Keratinocyte (primary cell): ENCODE data around the gene DCHS2. TPM values are rescaled to one million over a fixed set of nuclear protein-coding genes. Genes with fewer than 3 reads are reported as not detected.

Experiments used
- DNase-seq: peaks from one replicate; pipeline ENCODE4 v3.0.0-alpha.2; 2011; ENCODE audit warnings: low read depth, missing footprints, low spot score
- FAIRE-seq: peaks from 2 replicates; lab custom pipeline; 2011; peaks lifted over from hg19 to GRCh38; lab: Jason Lieb, UNC
- H2AFZ ChIP-seq: 2 replicates; pipeline ENCODE4 v1.6.0; 2012; ENCODE audit warnings: low read length, control low read depth, inconsistent platforms; ENCODE audit not compliant: control insufficient read depth
- H3K27ac ChIP-seq: 2 replicates; pipeline ENCODE4 v1.5.1; 2011; ENCODE audit warnings: low read length; ENCODE audit not compliant: control insufficient read depth, insufficient read depth
- H3K27me3 ChIP-seq: 3 replicates; pipeline ENCODE4 v1.6.0; 2011; ENCODE audit warnings: low read length; ENCODE audit not compliant: control insufficient read depth, insufficient read depth; ENCODE audit errors: extremely low read depth
- H3K36me3 ChIP-seq, 2 experiments: 2 replicates in 1 of 2; 3 replicates in 1 of 2; pipeline ENCODE4 v1.5.1; 2011; ENCODE audit warnings: low read length in 2 of 2, mild to moderate bottlenecking in 1 of 2; ENCODE audit not compliant: control insufficient read depth in 2 of 2, insufficient read depth in 2 of 2; ENCODE audit errors: extremely low read depth in 1 of 2
- H3K4me1 ChIP-seq: 3 replicates; pipeline ENCODE4 v1.5.1; 2011; ENCODE audit warnings: low read length; ENCODE audit not compliant: control insufficient read depth, insufficient read depth; ENCODE audit errors: extremely low read depth
- H3K4me2 ChIP-seq: 3 replicates; pipeline ENCODE4 v1.6.0; 2011; ENCODE audit warnings: low read depth, low read length; ENCODE audit not compliant: control insufficient read depth, insufficient read depth; ENCODE audit errors: extremely low read depth
- H3K4me3 ChIP-seq, 3 experiments: fragments of 200-600 bp in 1 of 3; sonication (generic) in 1 of 3; 2 replicates in 2 of 3; 3 replicates in 1 of 3; pipeline ENCODE4 v1.5.1; 2011 to 2016; ENCODE audit warnings: low read length in 3 of 3, mild to moderate bottlenecking in 3 of 3, control low read depth in 2 of 3, inconsistent platforms in 1 of 3, low read depth in 1 of 3, mixed read lengths in 1 of 3, mixed run types in 1 of 3, moderate library complexity in 1 of 3; ENCODE audit not compliant: control insufficient read depth in 2 of 3, insufficient read depth in 2 of 3; ENCODE audit errors: extremely low read depth in 1 of 3
- H3K79me2 ChIP-seq: 2 replicates; pipeline ENCODE4 v1.6.0; 2012; ENCODE audit warnings: low read length; ENCODE audit not compliant: control insufficient read depth, insufficient read depth
- H3K9ac ChIP-seq: 3 replicates; pipeline ENCODE4 v1.6.0; 2011; ENCODE audit warnings: low read length; ENCODE audit not compliant: control insufficient read depth, insufficient read depth; ENCODE audit errors: extremely low read depth
- H3K9me1 ChIP-seq: 3 replicates; pipeline ENCODE4 v1.6.0; 2011; ENCODE audit warnings: low read length; ENCODE audit not compliant: control insufficient read depth, insufficient read depth; ENCODE audit errors: extremely low read depth
- H3K9me3 ChIP-seq: 2 replicates; pipeline ENCODE4 v1.5.1; 2012; ENCODE audit warnings: low read depth, low read length; ENCODE audit not compliant: control insufficient read depth
- H4K20me1 ChIP-seq: 3 replicates; pipeline ENCODE4 v1.6.0; 2011; ENCODE audit warnings: low read length; ENCODE audit not compliant: control insufficient read depth, insufficient read depth; ENCODE audit errors: extremely low read depth
- EZH2 ChIP-seq: IDR thresholded peaks from one replicate; pipeline ENCODE4 v1.6.1; 2012; ENCODE audit warnings: inconsistent platforms, mild to moderate bottlenecking, low read length, moderate library complexity
- dilution Hi-C: fragments of 300-500 bp; cut with MboI; formaldehyde crosslinking; loops from one replicate; pipeline ENCODE4 v1.7.0; 2020; ENCODE audit warnings: low sequenced_read_pairs; ENCODE audit not compliant: extremely low pct_ligation_motif_present
- polyA plus RNA-seq, 5 experiments: library from polyadenylated mRNA; depleted of rRNA in 3 of 5; stranded (reverse) in 3 of 5; stranded (forward) in 1 of 5; unstranded in 1 of 5; fragments of >200 nt; gene quantifications; 1 replicate in 1 of 5; 2 replicates in 3 of 5; 3 replicates in 1 of 5; pipeline versions ENCODE4 v1.2.1 to v1.2.3, GENCODE V29; 2011 to 2012; ENCODE audit warnings: missing spikeins in 2 of 5, low read depth in 1 of 5, low replicate concordance in 1 of 5
- TF ChIP-seq, protein P1 (sequence below), 3 experiments: IDR thresholded peaks in 1 of 3; conservative IDR thresholded peaks in 1 of 3; optimal IDR thresholded peaks in 1 of 3; 2 replicates in 2 of 3; 3 replicates in 1 of 3; pipeline versions ENCODE3 to v1.5.1; 2011; ENCODE audit warnings: low read length in 3 of 3, mild to moderate bottlenecking in 3 of 3, moderate library complexity in 2 of 3, control low read depth in 1 of 3, inconsistent platforms in 1 of 3; ENCODE audit not compliant: insufficient read depth in 2 of 3; ENCODE audit errors: extremely low read depth in 1 of 3

DCHS2 gene
- polyA plus RNA-seq, 1 donor (not counting 4 experiments of a cell fraction or from before 2014, with no cell fraction given): 0.01 TPM

DNA sequence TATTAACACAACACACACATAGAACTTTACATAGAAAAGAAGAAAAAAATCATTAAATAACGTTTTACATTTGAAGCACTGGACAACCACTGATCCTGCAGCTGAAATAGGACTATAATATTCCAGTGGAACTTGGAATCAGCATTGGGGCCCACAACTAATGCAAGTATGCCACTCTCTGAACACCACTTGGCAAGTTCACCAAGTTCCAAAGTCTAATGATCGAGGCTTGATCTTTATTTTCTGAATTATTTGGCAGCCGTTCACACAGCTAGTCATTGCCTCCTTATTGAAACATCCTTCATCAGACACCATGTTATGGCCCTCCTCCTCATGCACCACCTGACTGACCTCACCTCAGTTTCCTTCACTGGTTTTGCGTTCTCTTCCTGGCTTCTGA is 107.6 kb downstream of the DCHS2 start:
- no peak overlapping the region for H3K27ac ChIP-seq
- TF ChIP-seq EZH2: no peak
- TF ChIP-seq, protein P1, sequence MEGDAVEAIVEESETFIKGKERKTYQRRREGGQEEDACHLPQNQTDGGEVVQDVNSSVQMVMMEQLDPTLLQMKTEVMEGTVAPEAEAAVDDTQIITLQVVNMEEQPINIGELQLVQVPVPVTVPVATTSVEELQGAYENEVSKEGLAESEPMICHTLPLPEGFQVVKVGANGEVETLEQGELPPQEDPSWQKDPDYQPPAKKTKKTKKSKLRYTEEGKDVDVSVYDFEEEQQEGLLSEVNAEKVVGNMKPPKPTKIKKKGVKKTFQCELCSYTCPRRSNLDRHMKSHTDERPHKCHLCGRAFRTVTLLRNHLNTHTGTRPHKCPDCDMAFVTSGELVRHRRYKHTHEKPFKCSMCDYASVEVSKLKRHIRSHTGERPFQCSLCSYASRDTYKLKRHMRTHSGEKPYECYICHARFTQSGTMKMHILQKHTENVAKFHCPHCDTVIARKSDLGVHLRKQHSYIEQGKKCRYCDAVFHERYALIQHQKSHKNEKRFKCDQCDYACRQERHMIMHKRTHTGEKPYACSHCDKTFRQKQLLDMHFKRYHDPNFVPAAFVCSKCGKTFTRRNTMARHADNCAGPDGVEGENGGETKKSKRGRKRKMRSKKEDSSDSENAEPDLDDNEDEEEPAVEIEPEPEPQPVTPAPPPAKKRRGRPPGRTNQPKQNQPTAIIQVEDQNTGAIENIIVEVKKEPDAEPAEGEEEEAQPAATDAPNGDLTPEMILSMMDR (optimal IDR thresholded peaks at IDR 0.05 in 1 of 3, IDR thresholded peaks at IDR 0.05 in 1 of 3, conservative IDR thresholded peaks at IDR 0.05 in 1 of 3; ENCODE audit: extremely low read depth in 1 of 3, insufficient read depth in 2 of 3, low read length in 3 of 3): no peak
- DNase-seq (no peak), FAIRE-seq (no peak)
- H3K9me3 ChIP-seq: no peaks in the 10 kb centered on the region
- H3K36me3 ChIP-seq: no peaks in the 10 kb centered on the region
- no peaks in the 10 kb centered on the region for H3K27me3 ChIP-seq
- no peak overlapping the region for H3K4me3 ChIP-seq
- no peak overlapping the region for H2AFZ ChIP-seq
- H3K79me2 ChIP-seq: no peaks in the 10 kb centered on the region
- H3K4me1 ChIP-seq: no peaks in the 10 kb centered on the region
- no peaks in the 10 kb centered on the region for H3K9me1 ChIP-seq
- dilution Hi-C loops: no loop called here
- H3K9ac ChIP-seq: no peak overlapping the region
- no peak overlapping the region for H3K4me2 ChIP-seq
- no peaks in the 10 kb centered on the region for H4K20me1 ChIP-seq

DNA sequence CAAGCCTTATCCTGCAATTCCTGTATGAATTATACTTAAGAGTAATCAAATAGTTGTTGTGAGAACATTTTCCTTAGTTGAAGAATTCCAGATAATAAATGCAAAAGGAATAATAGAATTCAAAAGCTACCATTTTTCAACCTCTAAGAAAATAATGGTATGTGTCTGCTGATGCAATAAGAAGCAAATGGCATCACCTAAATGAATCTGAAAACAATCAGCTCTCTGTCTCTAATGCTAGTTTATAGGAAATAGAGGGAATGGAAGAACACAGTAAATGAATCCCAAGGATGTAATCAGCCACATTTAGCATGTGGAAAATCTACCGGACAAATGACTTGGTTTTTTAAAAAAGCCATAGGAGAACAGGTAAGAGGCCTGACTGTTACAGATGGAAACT is 115.1 kb downstream of the DCHS2 start:
- Histone ChIP-seq H3K9ac (no peak overlapping the region), H3K27me3 (no peaks in the 10 kb centered on the region), H3K4me1 (no peaks in the 10 kb centered on the region), H3K4me3 (no peak overlapping the region), H3K36me3 (no peaks in the 10 kb centered on the region), H3K9me1 (no peaks in the 10 kb centered on the region), H3K9me3 (no peaks in the 10 kb centered on the region), H3K79me2 (no peaks in the 10 kb centered on the region), H2AFZ (no peak overlapping the region), H3K27ac (no peak overlapping the region), H3K4me2 (no peak overlapping the region), H4K20me1 (no peaks in the 10 kb centered on the region)
- dilution Hi-C loops: no loop called here
- FAIRE-seq (no peak), DNase-seq (no peak)
- TF ChIP-seq, protein P1 (optimal IDR thresholded peaks at IDR 0.05 in 1 of 3, IDR thresholded peaks at IDR 0.05 in 1 of 3, conservative IDR thresholded peaks at IDR 0.05 in 1 of 3; ENCODE audit: extremely low read depth in 1 of 3, insufficient read depth in 2 of 3, low read length in 3 of 3): no peak
- TF ChIP-seq EZH2: no peak
